Inflammatory macrophage treated with lipopolysaccharide for 4 hours (primary cell): ENCODE results near the gene DACH1.
"Not testable (repeated sequence)": the region's sequence is repeated elsewhere in the genome, so short reads cannot be mapped to it uniquely, and the experiment has no call there.

Source experiments
- DNase-seq: peaks from one replicate; pipeline ENCODE4 v3.0.0-alpha.2; 2020

Gene DACH1

GRCh38 chr13:71867131-71867814, at the start of gene DACH1:
TSS of gene DACH1 (minus strand) at chr13:71867204.
- peak; percentile 42 for DNase-seq

- no peak for DNase-seq
These were observed 46.7 kb upstream of the DACH1 start for GRCh38 chr13:71913717-71914116.

- no peak for DNase-seq
These were observed 45.5 kb upstream of the DACH1 start for GRCh38 chr13:71912524-71912923.

- DNase-seq: no peak
These were observed 39.4 kb upstream of the DACH1 start for GRCh38 chr13:71906448-71906847.

GRCh38 chr13:71902676-71903075, 35.7 kb upstream of the DACH1 start:
- no peak for DNase-seq

- not testable (repeated sequence) for DNase-seq
These were observed 26.5 kb upstream of the DACH1 start for GRCh38 chr13:71893506-71893905.

- no peak for DNase-seq
These were observed 19.9 kb upstream of the DACH1 start for GRCh38 chr13:71886880-71887279.

- DNase-seq: no peak
These were observed 15.1 kb upstream of the DACH1 start for GRCh38 chr13:71882120-71882519.

- no peak for DNase-seq
These were observed 13.9 kb upstream of the DACH1 start for GRCh38 chr13:71880753-71881541.

- no peak for DNase-seq
These were observed 12.9 kb upstream of the DACH1 start for GRCh38 chr13:71879808-71880344.

- DNase-seq: peak; percentile 68
These were observed 12.1 kb upstream of the DACH1 start for GRCh38 chr13:71879129-71879535.

- no peak for DNase-seq
These were observed 10.3 kb upstream of the DACH1 start for GRCh38 chr13:71877256-71877653.

GRCh38 chr13:71876648-71877255, 9.7 kb upstream of the DACH1 start:
- no peak for DNase-seq

- no peak for DNase-seq
These were observed 8.8 kb upstream of the DACH1 start for GRCh38 chr13:71875823-71876222.

- DNase-seq: no peak
These were observed 7.5 kb upstream of the DACH1 start for GRCh38 chr13:71874458-71874857.

GRCh38 chr13:71873418-71874247, 6.6 kb upstream of the DACH1 start:
- DNase-seq: no peak

GRCh38 chr13:71871844-71872243, 4.8 kb upstream of the DACH1 start:
- DNase-seq: no peak

- DNase-seq: no peak
These were observed 4.3 kb upstream of the DACH1 start for GRCh38 chr13:71871176-71871754.

GRCh38 chr13:71870100-71870499, 3.1 kb upstream of the DACH1 start:
- DNase-seq: no peak

GRCh38 chr13:71869274-71869673, 2.3 kb upstream of the DACH1 start:
- no peak for DNase-seq

GRCh38 chr13:71866335-71867130, 471 bp downstream of the DACH1 start:
- peak; percentile 7 for DNase-seq
